ENCODE data around the gene FAM240A.

- TF ChIP-seq STAT3 (IDR thresholded peaks at IDR 0.05; ENCODE audit: low read depth, low read length) = no peak
- no peak for TF ChIP-seq CTCF (IDR thresholded peaks at IDR 0.05 in 2 of 3, conservative IDR thresholded peaks at IDR 0.05 in 1 of 3; ENCODE audit: control insufficient read depth in 2 of 3, extremely low read depth in 1 of 3, insufficient read depth in 1 of 3, low read depth in 3 of 3, low read length in 3 of 3)
- no peak for TF ChIP-seq POLR2A (IDR thresholded peaks at IDR 0.05; ENCODE audit: low read depth, low read length)
- TF ChIP-seq ZNF217 (IDR thresholded peaks at IDR 0.05) = no peak
- no peak for TF ChIP-seq BHLHE40 (IDR thresholded peaks at IDR 0.05; ENCODE audit: borderline replicate concordance in 1 of 2, low read depth in 2 of 2, low read length in 1 of 2)
- no peak for TF ChIP-seq CBFB (IDR thresholded peaks at IDR 0.05; ENCODE audit: low read depth)
- TF ChIP-seq SMAD1 (IDR thresholded peaks at IDR 0.05; ENCODE audit: low read depth, partially characterized antibody) = no peak
- TF ChIP-seq ZZZ3 (IDR thresholded peaks at IDR 0.05; ENCODE audit: control insufficient read depth, insufficient read length, low read depth) = no peak
- TF ChIP-seq TARDBP (IDR thresholded peaks at IDR 0.05; ENCODE audit: borderline replicate concordance) = no peak
- TF ChIP-seq MYC (IDR thresholded peaks at IDR 0.05; ENCODE audit: insufficient read depth, insufficient read length, insufficient replicate concordance, low read length, severe bottlenecking) = no peak
Measured at GRCh38 chr3:46594723-46595122, 17.6 kb upstream of the FAM240A start.

Measured in GM12878 (cell line).